Stimulated activated memory B cell treated with anti-CD40 and anti-IgM and Interleukin-4, amounts not matched to agents 10 μg/mL and 1 μg/mL and 100 μg/mL, for 72 hours (primary cell): ENCODE measurements around the gene STAP2.

Experiments
- ATAC-seq: fragments of 150-1000 bp; cut with Tn5 transposase; 2 replicates; pipeline ENCODE4 v1.10.0; 2021
- H3K27ac Mint-ChIP-seq: one replicate; pipeline ENCODE4 v1.8.0; 2022; ENCODE audit warnings: mild to moderate bottlenecking, mixed read lengths
- H3K27me3 Mint-ChIP-seq: one replicate; pipeline ENCODE4 v1.8.0; 2022; ENCODE audit warnings: mixed read lengths
- H3K36me3 Mint-ChIP-seq: one replicate; pipeline ENCODE4 v1.8.0; 2022; ENCODE audit warnings: mixed read lengths
- H3K4me1 Mint-ChIP-seq: one replicate; pipeline ENCODE4 v1.8.0; 2022; ENCODE audit warnings: mixed read lengths
- H3K4me3 Mint-ChIP-seq: one replicate; pipeline ENCODE4 v1.8.0; 2022; ENCODE audit warnings: mild to moderate bottlenecking, moderate library complexity, mixed read lengths
- H3K9me3 Mint-ChIP-seq: one replicate; pipeline ENCODE4 v1.8.0; 2022; ENCODE audit warnings: mixed read lengths

Gene STAP2

GRCh38 chr19:4328243-4328990 lies 10.2 kb downstream of the STAP2 start:
- H3K4me3 Mint-ChIP-seq = peak overlapping the region; percentile 69
- H3K9me3 Mint-ChIP-seq = no peaks in the 10 kb centered on the region
- peak overlapping the region; percentile 44 for H3K27ac Mint-ChIP-seq
- H3K4me1 Mint-ChIP-seq = peaks cover 37% of the 10 kb centered on the region
- ATAC-seq = peak; percentile 90
- peaks cover 58% of the 10 kb centered on the region for H3K27me3 Mint-ChIP-seq
- no peaks in the 10 kb centered on the region for H3K36me3 Mint-ChIP-seq

GRCh38 chr19:4327877-4328242 lies 10.8 kb downstream of the STAP2 start:
- Mint-ChIP-seq H3K27me3 (peaks cover 58% of the 10 kb centered on the region), H3K9me3 (no peaks in the 10 kb centered on the region), H3K4me3 (peak overlapping the region; percentile 35), H3K27ac (peak overlapping the region; percentile 44), H3K36me3 (no peaks in the 10 kb centered on the region), H3K4me1 (peaks cover 37% of the 10 kb centered on the region)
- ATAC-seq = no peak

DNA sequence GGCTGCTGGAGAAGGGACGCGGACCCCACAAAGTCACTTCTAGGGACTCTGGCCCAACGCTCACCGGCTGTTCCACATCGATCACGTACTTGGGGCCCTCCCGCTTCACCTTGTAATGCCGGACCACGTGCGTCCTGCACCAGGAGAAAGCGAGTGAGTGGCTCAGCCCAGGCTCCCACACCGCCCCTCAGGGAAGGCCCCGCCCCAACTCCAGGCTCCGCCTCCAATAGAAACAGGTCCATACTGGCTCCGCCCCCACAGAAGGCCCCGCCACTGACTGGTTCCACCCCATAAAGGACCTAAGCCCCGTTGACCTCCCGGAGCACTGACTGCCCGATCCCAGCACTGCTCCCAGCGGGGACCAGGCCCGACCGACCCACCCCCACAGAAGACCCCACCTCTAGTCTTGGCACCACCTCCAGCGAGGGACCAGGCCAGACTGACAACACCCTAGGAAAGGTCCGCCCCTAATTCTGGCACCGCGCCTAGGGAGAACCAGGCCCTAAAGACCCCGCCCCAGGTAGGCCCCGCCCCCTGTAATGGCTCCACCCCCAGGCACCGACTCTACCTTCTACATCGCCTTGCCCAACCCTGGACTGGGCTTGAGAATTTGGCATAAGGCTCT lies 11.3 kb downstream of the STAP2 start:
- no peaks in the 10 kb centered on the region for H3K9me3 Mint-ChIP-seq
- H3K4me1 Mint-ChIP-seq = peaks cover 37% of the 10 kb centered on the region
- peak overlapping the region; percentile 45 for H3K4me3 Mint-ChIP-seq
- H3K36me3 Mint-ChIP-seq = no peaks in the 10 kb centered on the region
- no peak overlapping the region for H3K27ac Mint-ChIP-seq
- peak; percentile 5 for ATAC-seq
- peaks cover 58% of the 10 kb centered on the region for H3K27me3 Mint-ChIP-seq

DNA sequence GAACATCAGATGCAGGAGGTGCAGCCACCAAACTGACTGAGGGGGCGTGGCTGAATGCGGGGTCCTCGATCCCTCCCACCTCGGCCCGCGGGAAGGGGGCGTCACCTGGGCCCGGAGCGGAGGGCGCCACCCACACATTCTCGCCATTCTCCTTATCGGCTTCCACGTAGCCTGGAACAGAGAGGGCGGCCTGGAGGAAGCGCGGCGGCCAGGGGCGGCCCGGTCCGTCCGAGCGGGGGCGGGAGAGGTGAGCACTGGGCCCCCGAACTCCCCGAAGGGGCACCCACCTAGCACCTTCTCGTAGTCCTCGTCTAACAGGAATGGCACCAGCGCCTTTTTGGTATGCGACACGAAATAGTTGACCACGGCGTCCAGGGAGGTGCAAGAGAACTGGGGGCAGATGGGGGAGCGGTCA lies 11.8 kb downstream of the STAP2 start:
- Mint-ChIP-seq H3K4me1 (peaks cover 37% of the 10 kb centered on the region), H3K36me3 (no peaks in the 10 kb centered on the region), H3K27me3 (peaks cover 58% of the 10 kb centered on the region), H3K9me3 (peaks cover 4% of the 10 kb centered on the region), H3K4me3 (no peak overlapping the region), H3K27ac (no peak overlapping the region)
- ATAC-seq = no peak

DNA sequence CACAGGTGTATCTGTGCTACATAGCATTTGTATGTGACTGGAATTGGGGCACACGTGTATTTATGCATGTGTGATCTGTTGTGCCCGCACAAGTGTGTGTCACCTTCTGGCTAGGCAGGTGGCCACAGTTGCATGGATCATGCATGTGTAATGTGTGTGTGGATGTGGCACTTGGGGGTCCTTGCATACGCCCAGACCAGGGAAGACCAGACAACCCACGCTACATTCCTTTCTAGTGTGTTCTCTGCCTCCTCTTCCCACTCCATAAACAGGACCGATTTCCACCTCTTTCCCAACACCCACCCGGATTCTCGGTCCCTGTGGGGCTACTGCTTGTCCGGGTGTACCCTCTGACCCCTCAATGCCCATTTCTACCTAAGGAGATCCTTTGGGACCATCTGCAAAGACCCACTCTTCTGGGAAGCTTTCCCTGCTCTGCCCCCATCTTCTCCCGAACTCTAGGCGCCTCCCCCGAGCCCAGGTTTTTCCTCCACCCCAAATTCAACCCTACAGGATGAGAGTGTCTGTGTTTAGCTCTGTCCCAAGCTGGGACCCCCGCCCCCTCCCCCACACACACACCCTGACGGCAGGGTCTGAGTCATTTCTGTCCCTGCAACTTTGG lies 12.3 kb downstream of the STAP2 start:
- Mint-ChIP-seq H3K4me3 (no peak overlapping the region), H3K9me3 (peaks cover 7% of the 10 kb centered on the region), H3K27ac (no peak overlapping the region), H3K27me3 (peaks cover 58% of the 10 kb centered on the region), H3K36me3 (no peaks in the 10 kb centered on the region), H3K4me1 (peaks cover 37% of the 10 kb centered on the region)
- no peak for ATAC-seq

- H3K36me3 Mint-ChIP-seq = peaks cover 6% of the 10 kb centered on the region
- peaks cover 31% of the 10 kb centered on the region for H3K4me1 Mint-ChIP-seq
- no peak overlapping the region for H3K27ac Mint-ChIP-seq
- H3K27me3 Mint-ChIP-seq = peaks cover 46% of the 10 kb centered on the region
- ATAC-seq = no peak
- H3K9me3 Mint-ChIP-seq = peaks cover 24% of the 10 kb centered on the region
- H3K4me3 Mint-ChIP-seq = no peak overlapping the region
Measured at GRCh38 chr19:4324228-4324627, 14.4 kb downstream of the STAP2 start.

GRCh38 chr19:4323692-4324091 lies 14.9 kb downstream of the STAP2 start:
- H3K4me3 Mint-ChIP-seq = no peak overlapping the region
- peaks cover 51% of the 10 kb centered on the region for H3K27me3 Mint-ChIP-seq
- ATAC-seq = no peak
- peaks cover 26% of the 10 kb centered on the region for H3K4me1 Mint-ChIP-seq
- H3K36me3 Mint-ChIP-seq = peaks cover 7% of the 10 kb centered on the region
- H3K27ac Mint-ChIP-seq = no peak overlapping the region
- peaks cover 30% of the 10 kb centered on the region for H3K9me3 Mint-ChIP-seq

GRCh38 chr19:4322942-4323665 lies 15.5 kb downstream of the STAP2 start:
- Mint-ChIP-seq H3K27ac (no peak overlapping the region), H3K36me3 (peaks cover 7% of the 10 kb centered on the region), H3K4me1 (peaks cover 20% of the 10 kb centered on the region), H3K4me3 (no peak overlapping the region), H3K9me3 (peaks cover 31% of the 10 kb centered on the region), H3K27me3 (peaks cover 51% of the 10 kb centered on the region)
- no peak for ATAC-seq

DNA sequence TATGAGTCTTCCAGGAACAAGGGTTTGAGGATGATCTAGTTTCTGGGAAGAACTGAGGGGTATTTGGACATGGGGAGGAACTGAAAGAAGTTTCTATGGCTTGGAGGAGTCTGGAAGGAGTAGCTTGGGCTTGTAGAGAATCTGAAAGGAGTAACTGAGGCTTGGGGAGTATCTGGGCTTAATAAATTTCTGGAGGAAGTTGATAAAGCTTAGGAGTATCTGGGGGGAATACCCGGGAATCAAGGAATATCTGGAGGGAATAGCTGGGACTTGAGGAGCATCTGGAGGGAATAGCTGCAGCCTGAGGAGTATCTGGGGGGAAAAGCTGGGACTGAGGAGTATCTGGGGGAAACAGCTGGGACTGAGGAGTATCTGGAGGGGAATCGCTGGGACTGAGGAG lies 18.2 kb downstream of the STAP2 start:
- Mint-ChIP-seq H3K9me3 (peaks cover 31% of the 10 kb centered on the region), H3K27ac (no peak overlapping the region), H3K27me3 (peaks cover 27% of the 10 kb centered on the region), H3K36me3 (peaks cover 7% of the 10 kb centered on the region), H3K4me1 (no peaks in the 10 kb centered on the region), H3K4me3 (no peak overlapping the region)
- no peak for ATAC-seq

- Mint-ChIP-seq H3K9me3 (peaks cover 31% of the 10 kb centered on the region), H3K36me3 (peaks cover 7% of the 10 kb centered on the region), H3K4me3 (no peak overlapping the region), H3K4me1 (no peaks in the 10 kb centered on the region), H3K27me3 (peaks cover 15% of the 10 kb centered on the region), H3K27ac (no peak overlapping the region)
- ATAC-seq = no peak
Measured at GRCh38 chr19:4319067-4319718, 19.4 kb downstream of the STAP2 start.

GRCh38 chr19:4318460-4318859 lies 20.2 kb downstream of the STAP2 start:
- H3K9me3 Mint-ChIP-seq = peaks cover 31% of the 10 kb centered on the region
- no peak for ATAC-seq
- no peak overlapping the region for H3K27ac Mint-ChIP-seq
- peaks cover 7% of the 10 kb centered on the region for H3K36me3 Mint-ChIP-seq
- peaks cover 13% of the 10 kb centered on the region for H3K27me3 Mint-ChIP-seq
- no peak overlapping the region for H3K4me3 Mint-ChIP-seq
- H3K4me1 Mint-ChIP-seq = no peaks in the 10 kb centered on the region

- H3K4me1 Mint-ChIP-seq = no peaks in the 10 kb centered on the region
- peaks cover 13% of the 10 kb centered on the region for H3K27me3 Mint-ChIP-seq
- no peak overlapping the region for H3K27ac Mint-ChIP-seq
- H3K4me3 Mint-ChIP-seq = no peak overlapping the region
- ATAC-seq = no peak
- H3K9me3 Mint-ChIP-seq = peaks cover 28% of the 10 kb centered on the region
- peaks cover 7% of the 10 kb centered on the region for H3K36me3 Mint-ChIP-seq
Measured at GRCh38 chr19:4316956-4317355, 21.7 kb downstream of the STAP2 start.

DNA sequence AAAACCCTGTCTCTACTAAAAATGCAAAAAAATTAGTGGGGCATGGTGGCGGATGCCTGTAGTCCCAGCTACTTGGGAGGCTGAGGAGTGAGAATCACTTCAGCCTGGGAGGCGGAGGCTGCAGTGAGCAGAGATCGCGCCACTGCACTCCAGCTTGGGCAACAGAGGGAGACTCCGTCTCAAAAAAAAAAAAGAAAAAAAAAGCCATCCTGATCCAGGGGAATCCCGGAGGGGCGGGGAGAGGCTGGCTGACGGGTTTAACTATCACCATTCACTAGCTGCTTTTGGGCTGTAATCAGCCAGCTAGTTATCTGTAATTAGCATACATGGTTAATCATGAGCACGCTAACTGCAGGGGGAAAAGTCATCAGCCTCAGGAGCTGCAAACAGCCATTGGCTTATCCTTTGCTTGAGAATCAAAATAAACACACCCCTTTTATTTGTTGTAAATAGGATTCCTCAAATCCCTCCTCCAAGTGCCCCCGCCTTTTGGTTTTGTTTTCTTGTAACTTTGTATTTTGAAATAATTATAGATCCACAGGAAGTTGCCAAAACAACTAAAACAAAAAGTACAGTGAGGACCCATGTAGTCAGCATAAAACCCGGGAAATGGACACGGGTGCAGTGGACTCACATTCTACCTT lies 24.7 kb downstream of the STAP2 start:
- peaks cover 4% of the 10 kb centered on the region for H3K9me3 Mint-ChIP-seq
- peaks cover 10% of the 10 kb centered on the region for H3K27me3 Mint-ChIP-seq
- H3K4me1 Mint-ChIP-seq = no peaks in the 10 kb centered on the region
- H3K36me3 Mint-ChIP-seq = no peaks in the 10 kb centered on the region
- no peak overlapping the region for H3K4me3 Mint-ChIP-seq
- H3K27ac Mint-ChIP-seq = no peak overlapping the region
- no peak for ATAC-seq

GRCh38 chr19:4310247-4311121 lies 28.1 kb downstream of the STAP2 start:
- Mint-ChIP-seq H3K9me3 (no peaks in the 10 kb centered on the region), H3K4me1 (peaks cover under 1% of the 10 kb centered on the region), H3K4me3 (no peak overlapping the region), H3K27me3 (peaks cover 17% of the 10 kb centered on the region), H3K27ac (no peak overlapping the region), H3K36me3 (no peaks in the 10 kb centered on the region)
- ATAC-seq = peak; percentile 39
